AG10803 (cell line): ENCODE measurements around the gene ATG7.
"Not testable (repeated sequence)": the region's sequence is repeated elsewhere in the genome, so short reads cannot be mapped to it uniquely, and the experiment has no call there.

Source experiments
- DNase-seq: peaks from one replicate; pipeline ENCODE4 v3.0.0; 2010; ENCODE audit warnings: low read depth
- H3K4me3 ChIP-seq: 2 replicates; pipeline ENCODE4 v1.5.1; 2011; ENCODE audit warnings: mild to moderate bottlenecking, low read length, control low read depth
- CTCF ChIP-seq: conservative IDR thresholded peaks from 2 replicates; pipeline ENCODE4 v1.5.1; 2011; ENCODE audit warnings: mild to moderate bottlenecking, low read length, control low read depth, inconsistent platforms

ATG7 gene

GRCh38 chr3:11476735-11477144 is 204.5 kb downstream of the ATG7 start:
- TF ChIP-seq CTCF = no peak
- DNase-seq = no peak
- H3K4me3 ChIP-seq = no peak overlapping the region

- no peak overlapping the region for H3K4me3 ChIP-seq
- DNase-seq = peak; percentile 84
- no peak for TF ChIP-seq CTCF
These were observed 205.3 kb downstream of the ATG7 start for GRCh38 chr3:11477407-11477911.

- no peak for DNase-seq
- no peak for TF ChIP-seq CTCF
- no peak overlapping the region for H3K4me3 ChIP-seq
These were observed 206.0 kb downstream of the ATG7 start for GRCh38 chr3:11478167-11478566.

GRCh38 chr3:11479221-11479620 is 207.0 kb downstream of the ATG7 start:
- no peak for TF ChIP-seq CTCF
- H3K4me3 ChIP-seq = no peak overlapping the region
- no peak for DNase-seq

- DNase-seq = no peak
- no peak overlapping the region for H3K4me3 ChIP-seq
- no peak for TF ChIP-seq CTCF
These were observed 208.6 kb downstream of the ATG7 start for GRCh38 chr3:11480663-11481298.

GRCh38 chr3:11481556-11481955 is 209.4 kb downstream of the ATG7 start:
- no peak overlapping the region for H3K4me3 ChIP-seq
- DNase-seq = no peak
- TF ChIP-seq CTCF = no peak

- H3K4me3 ChIP-seq = no peak overlapping the region
- no peak for TF ChIP-seq CTCF
- no peak for DNase-seq
These were observed 209.8 kb downstream of the ATG7 start for GRCh38 chr3:11482021-11482420.

GRCh38 chr3:11488356-11488755 is 216.2 kb downstream of the ATG7 start:
- not testable (repeated sequence) for DNase-seq, H3K4me3 ChIP-seq
